ENCODE data around the gene PPFIBP2. TPM values are rescaled to one million over a fixed set of nuclear protein-coding genes. Genes with fewer than 3 reads are reported as not detected.

Gene PPFIBP2
- total RNA-seq, 1 experiment from 2014 or later: 1.5 TPM

DNA sequence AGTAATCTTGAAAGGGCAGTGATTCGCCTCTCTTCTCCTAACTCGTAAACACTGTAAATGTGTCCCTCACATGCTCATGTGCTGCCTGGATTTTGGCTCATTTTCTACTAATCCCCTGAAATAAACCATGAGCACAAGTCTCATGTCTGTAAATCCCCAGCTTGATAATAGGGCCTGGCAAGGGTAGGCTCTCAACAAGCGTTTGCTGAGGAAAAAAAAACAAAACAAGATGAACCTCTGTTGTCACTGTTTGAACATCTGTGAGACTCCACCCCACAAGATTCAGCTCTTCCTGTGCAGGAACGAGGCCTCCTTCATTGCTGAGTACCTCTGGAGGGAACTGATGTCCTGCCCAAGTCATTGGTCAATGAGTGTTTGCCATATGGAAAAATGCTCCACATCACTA is 164.0 kb downstream of the PPFIBP2 start:
- no peak for DNase-seq (ENCODE audit: extremely low read depth, low read depth)

- no peak for DNase-seq (ENCODE audit: extremely low read depth, low read depth)
These were observed 169.8 kb downstream of the PPFIBP2 start for GRCh38 chr11:7683571-7683970.

GRCh38 chr11:7686761-7687160 is 173.0 kb downstream of the PPFIBP2 start:
- no peak for DNase-seq (ENCODE audit: extremely low read depth, low read depth)

GRCh38 chr11:7687386-7687785 is 173.6 kb downstream of the PPFIBP2 start:
- DNase-seq (ENCODE audit: extremely low read depth, low read depth): no peak

DNA sequence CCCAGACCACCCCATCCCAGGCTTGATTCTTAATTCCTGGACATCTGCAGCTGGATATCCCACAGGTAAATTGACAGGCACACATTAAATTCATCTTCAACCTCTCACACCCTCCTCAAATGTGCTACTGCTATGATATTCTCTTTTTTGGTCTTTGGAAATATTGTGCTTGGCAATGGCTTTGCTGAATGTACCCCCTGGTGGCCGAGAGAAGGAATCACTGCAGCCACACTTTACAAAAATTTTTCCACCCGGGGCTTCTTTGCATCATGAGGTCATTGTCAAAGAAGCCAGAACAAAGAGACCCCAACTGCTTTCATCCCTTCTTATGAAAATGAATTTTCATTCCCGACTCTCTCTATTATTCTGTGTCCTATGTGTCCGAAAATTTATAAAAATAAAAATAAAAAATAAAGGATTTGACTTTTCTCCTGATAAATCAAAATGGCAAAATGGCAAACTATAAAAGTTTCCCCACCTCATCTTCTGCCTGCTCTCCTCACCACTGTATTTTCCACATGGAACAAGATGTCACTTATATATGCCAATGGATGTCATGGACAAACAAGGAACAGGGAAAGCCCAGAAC is 174.5 kb downstream of the PPFIBP2 start:
- no peak for DNase-seq (ENCODE audit: extremely low read depth, low read depth)

- no peak for DNase-seq (ENCODE audit: extremely low read depth, low read depth)
These were observed 175.4 kb downstream of the PPFIBP2 start for GRCh38 chr11:7689239-7689638.

DNA sequence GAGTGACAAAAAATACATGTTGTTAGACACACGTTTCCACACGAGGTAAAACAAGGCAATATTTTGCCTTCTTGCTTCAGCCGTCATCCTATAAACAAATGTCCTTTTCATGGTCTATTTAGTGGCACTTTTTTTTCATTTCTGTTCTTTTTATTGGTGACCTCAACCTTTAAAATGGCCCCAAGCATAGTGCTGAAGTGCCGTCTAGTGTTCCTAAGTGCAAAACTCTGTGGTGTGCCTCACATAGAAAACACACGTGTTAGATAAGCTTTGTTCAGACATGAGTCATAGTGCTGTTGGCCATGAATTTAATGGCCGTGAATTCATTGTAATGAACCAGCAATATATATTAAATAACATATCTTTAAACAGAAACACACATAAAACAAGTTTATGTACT is 176.8 kb downstream of the PPFIBP2 start:
- DNase-seq (ENCODE audit: extremely low read depth, low read depth): no peak

DNA sequence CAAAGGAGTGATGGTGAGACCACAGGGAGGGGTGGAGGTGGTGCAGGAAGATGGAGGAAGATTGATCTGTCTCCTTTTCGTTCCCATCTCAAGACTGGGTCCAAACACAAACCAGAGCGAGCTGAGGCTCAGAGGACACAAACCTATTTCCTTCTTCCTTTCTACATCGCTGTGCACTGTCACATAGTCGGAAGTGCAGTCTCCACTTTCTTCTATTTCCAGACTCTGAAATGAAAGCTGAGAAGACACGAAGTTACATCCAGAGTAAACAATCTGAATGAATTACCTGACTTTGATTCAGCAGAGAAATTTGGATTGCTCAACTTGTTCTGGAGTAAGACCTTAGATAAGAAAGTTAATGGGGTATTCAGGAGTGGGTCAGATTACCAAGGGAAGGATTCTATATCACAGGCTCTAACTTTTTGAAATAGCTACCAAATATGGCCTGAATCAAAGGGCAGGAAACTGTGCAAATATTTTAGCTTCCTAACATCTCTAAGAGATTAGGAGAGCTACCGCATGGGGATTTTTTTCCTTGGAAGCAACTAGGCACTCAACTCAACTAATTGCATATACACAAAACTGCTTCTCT is 178.1 kb downstream of the PPFIBP2 start:
- DNase-seq (ENCODE audit: extremely low read depth, low read depth): no peak

DNA sequence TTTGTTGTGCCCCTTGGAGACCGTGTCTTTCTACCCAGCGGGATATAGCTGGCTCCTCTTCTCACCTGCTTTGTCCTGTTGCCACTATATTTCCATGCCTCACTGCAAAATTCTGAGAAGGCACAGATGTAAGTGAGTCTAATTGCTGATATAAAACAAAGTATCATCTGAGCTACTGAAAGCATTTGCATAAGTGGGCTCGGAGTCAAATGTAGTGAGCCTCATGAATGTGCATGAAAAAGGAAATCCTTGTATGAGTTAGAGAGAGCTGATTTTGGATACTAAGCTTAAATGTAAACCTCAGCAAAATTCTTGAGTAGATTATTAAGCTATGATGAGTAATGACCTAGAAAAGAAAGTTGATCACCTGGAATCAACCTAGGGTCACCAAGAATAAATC is 178.6 kb downstream of the PPFIBP2 start:
- no peak for DNase-seq (ENCODE audit: extremely low read depth, low read depth)

DNA sequence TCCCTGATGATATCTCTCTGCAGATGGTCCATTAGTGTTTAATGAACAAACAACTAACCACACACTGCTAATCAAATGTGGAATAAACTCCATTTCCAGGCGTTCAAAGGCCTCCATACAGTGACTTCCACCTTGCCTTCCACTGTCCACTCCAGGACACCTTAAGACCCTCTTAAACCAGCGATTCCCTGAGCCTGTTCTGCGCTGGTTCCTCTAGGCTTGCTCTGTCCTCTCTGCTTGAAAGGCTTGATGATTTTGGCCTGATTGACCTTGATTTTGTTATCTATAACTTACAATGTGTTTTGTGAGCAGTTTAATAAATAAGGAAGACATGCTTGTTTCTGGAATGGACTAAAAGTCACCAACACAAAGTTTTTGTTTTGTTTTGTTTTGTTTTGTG is 180.4 kb downstream of the PPFIBP2 start:
- DNase-seq (ENCODE audit: extremely low read depth, low read depth): no peak

DNA sequence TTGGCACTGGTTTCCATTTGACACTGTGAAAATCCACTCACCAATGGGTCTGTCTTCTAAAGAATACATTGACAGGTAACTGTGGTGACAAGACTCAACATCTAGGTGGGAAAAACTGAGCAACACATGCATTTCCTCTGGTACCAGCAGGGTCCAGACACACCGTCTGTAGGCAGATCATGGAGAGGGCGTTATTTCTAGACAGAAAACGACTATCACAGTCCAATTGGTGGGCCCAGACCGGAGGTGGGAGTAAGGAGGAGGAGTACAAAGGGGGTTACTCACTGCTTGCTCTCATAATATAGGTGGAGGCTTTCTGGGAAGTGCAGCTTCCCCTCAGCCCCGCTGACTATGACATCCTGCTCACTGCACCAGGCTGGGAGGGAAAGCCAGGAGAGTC is 182.6 kb downstream of the PPFIBP2 start:
- DNase-seq (ENCODE audit: extremely low read depth, low read depth): no peak

Other genes with a start within 250 kb of the PPFIBP2 start
- 0.05 TPM in 1 of 2 replicates, not detected in the other for gene OLFML1, start 28.5 kb upstream of the PPFIBP2 start, total RNA-seq (2014; rRNA removed; shearing (Covaris generic))
- gene CYB5R2, start 159.5 kb downstream of the PPFIBP2 start, total RNA-seq (2014; rRNA removed; shearing (Covaris generic)): 3.6 and 5.5 TPM in 2 replicates
- not detected in 2 replicates for gene OVCH2, start 192.5 kb downstream of the PPFIBP2 start, total RNA-seq (2014; rRNA removed; shearing (Covaris generic))

All from NCI-H460 (cell line).